HG02571 (cell line): Measurements from ENCODE around the gene SNRNP27.

Experiments
- ATAC-seq: cut with Tn5 transposase; IDR thresholded peaks from one replicate; pipeline ENCODE4 v1.9.1; 2021; ENCODE audit warnings: mild to moderate bottlenecking, moderate library complexity; ENCODE audit not compliant: unreplicated experiment

The SNRNP27 gene

GRCh38 chr2:69914950-69915945, 21.5 kb downstream of the SNRNP27 start, which contains the start of gene MXD1:
Gene MXD1, plus strand, starts transcription at chr2:69915109. Its CDS starts 222 bp downstream, at chr2:69915331.
- no peak for ATAC-seq

DNA sequence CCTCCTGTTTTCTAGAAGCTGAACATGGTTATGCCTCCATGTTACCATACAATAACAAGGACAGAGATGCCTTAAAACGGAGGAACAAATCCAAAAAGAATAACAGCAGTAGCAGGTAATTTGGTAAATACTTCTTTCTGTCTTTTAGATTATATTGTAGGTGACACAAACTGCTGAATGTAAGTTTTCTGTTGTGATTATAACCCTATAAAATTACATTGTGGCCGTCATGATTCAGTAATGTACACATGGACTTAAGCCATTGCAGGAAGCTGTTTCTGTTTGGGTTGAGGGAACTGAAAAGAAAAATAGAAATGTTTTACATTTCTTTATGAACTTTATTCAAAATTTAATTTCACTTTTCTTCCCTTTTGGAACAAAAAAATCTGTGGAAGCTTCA, 22.4 kb downstream of the SNRNP27 start:
- ATAC-seq: no peak

GRCh38 chr2:69917852-69918251, 24.1 kb downstream of the SNRNP27 start:
- ATAC-seq: no peak

GRCh38 chr2:69918401-69918800, 24.6 kb downstream of the SNRNP27 start:
- no peak for ATAC-seq

- no peak for ATAC-seq
Observed at GRCh38 chr2:69923116-69923515, 29.4 kb downstream of the SNRNP27 start.

- ATAC-seq: no peak
Observed at GRCh38 chr2:69926849-69927515, 33.2 kb downstream of the SNRNP27 start.

DNA sequence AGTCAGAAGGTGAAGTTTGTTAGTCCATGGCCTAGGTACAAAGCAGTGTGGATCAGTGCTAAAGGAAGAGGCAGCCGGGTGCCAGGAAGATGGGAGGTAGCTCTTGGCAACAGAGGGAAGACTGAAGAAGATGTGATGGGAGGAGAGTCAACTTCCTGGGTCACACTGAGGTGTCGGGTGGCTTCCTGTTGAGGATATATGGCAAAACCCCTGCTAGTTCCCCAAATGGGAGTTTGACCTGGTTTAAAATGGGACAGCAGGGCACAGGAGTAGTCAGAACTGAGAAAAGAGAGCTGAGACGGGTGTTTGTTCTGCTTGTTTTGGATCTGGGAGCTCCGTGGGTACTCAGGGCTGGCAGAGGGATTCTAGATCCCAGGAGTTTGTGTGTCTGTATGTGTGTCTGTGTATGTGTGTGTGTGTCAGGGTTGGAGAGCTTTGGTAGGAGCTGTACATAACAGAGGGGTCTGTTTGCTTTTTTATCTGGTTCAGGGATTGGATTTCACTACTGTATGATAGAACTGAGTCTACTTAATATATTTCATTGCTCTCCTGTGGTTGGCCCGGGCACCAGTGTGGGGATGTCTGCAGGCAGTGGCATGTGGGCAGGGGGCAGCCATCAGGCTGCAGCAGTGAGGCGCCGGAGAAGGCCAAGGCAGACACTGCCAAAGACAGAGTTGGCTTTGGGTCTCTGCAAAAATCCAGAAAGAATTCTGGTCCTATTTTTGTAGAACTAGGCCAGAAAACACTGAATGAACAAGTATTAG, 38.3 kb downstream of the SNRNP27 start:
- ATAC-seq: no peak

DNA sequence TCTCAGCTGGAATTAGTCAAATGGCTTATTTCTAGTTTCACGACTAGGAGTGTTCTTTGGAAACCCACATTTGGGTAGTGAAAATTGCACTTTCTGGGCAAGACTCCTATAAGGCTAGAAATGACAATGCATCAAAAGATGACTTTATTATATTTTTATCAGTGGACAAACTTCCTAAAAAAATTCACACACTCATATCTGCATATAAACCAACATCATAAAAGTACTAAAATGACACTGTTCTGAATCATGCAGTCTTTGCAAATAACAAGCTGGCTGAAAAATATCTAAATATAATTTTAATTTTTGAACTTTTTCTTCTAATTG, 38.8 kb downstream of the SNRNP27 start:
- ATAC-seq: no peak

DNA sequence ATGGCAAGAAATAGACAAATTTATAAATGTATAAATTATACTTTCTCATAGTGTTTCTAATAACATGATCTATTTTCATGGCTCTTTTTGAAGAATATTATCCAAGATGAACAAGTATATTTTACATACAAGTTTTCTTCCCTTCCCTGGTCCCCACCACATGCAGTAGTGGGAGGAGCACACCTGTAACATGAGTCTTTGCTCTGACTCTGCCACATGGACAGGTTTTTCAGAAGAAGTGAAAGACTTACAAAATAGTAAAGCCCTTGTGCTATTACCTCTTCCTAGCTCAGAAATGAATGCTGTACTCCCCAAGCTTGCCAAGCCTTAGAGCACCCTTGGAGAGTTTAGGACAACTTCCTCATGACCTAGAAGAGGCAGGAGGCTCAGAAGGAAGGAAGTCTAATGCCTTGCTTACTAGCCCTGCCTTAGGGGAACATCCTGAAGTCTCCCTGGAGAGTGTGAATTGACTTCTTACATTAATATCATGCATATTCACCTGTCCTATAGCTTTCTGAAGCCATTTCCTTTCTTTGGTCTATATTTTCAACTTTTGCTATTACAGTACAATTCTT, 39.6 kb downstream of the SNRNP27 start:
- ATAC-seq: no peak

- no peak for ATAC-seq
Observed at GRCh38 chr2:69933839-69934613, 40.3 kb downstream of the SNRNP27 start.

DNA sequence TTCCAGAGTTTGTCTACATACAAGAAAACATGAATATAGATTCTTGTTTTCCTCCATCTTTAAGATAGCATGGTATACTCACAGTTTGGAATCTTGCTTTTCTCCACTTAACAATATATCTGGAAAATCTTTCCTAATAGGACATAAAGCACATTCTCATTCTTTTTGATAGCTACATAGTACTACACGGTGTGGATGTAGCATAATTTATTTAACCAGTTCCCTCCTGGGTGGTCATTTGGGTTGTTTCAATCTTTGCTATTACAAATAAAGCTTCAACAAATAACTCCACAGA, 40.8 kb downstream of the SNRNP27 start:
- ATAC-seq: no peak

GRCh38 chr2:69935011-69935410, 41.3 kb downstream of the SNRNP27 start:
- no peak for ATAC-seq

GRCh38 chr2:69936906-69937305, 43.1 kb downstream of the SNRNP27 start:
- no peak for ATAC-seq

DNA sequence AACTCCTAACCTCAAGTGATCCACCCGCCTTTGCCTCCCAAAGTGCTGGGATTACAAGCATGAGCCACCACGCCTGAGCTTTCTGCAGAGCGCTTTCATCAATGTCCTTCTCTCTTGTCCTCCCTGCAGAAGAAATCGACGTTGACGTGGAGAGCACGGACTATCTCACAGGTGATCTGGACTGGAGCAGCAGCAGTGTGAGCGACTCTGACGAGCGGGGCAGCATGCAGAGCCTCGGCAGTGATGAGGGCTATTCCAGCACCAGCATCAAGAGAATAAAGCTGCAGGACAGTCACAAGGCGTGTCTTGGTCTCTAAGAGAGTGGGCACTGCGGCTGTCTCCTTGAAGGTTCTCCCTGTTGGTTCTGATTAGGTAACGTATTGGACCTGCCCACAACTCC, 44.2 kb downstream of the SNRNP27 start:
- ATAC-seq: no peak

- no peak for ATAC-seq
Observed at GRCh38 chr2:69939722-69940121, 46.0 kb downstream of the SNRNP27 start.

GRCh38 chr2:69940691-69941090, 46.9 kb downstream of the SNRNP27 start:
- ATAC-seq: no peak

GRCh38 chr2:69943000-69943842, 49.5 kb downstream of the SNRNP27 start:
- ATAC-seq: no peak

DNA sequence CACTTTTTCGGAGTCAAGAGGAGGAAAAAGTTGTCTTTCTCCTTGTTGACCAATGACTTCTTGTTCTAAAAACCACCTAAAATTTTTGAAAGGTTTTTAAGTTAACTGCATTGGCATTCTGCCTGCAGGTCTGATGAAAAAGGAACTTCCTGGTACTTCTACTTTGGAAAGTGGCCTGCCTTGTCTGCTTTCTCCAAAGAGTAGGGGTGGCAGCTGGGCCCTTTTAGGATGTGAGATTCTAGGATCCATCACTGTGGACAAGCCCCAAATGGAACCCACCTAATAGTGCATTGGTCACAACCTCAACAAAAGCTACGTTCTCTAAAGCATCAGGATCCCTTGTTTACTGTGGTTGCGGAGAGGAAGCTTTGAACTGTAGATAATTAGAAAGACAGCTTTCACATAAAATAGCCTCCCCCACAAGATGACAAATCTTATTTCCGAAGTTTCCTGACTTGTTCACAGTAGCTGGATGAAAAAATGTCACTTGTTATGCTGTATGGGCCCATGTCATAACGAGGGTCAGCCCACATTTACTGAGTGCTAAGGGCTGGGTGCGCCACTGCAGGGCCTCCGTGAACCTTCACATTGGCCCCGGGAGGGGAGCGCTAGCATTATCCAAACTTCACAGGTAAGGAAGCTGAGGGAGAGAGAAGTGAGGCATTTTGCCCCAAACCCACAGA, 50.2 kb downstream of the SNRNP27 start:
- no peak for ATAC-seq

DNA sequence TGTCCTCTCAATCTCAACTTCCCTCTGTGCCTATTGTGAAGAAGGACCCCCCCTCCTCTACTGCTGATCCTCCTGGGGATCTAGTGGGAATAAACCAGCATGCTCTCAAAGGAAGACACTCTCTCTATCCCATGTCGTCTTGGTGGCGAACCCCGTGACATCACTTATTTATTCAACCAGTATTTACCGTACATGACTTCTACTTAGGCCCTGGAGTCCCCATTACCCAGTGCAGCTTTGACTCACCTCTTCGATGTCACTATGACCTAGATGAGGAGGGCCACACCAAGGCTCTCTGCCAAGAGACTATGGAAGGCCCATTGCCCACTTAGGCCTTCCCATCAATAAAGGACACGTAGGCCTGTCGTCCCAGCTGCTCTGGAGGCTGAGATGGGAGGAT, 51.0 kb downstream of the SNRNP27 start:
- no peak for ATAC-seq
